HG03175 (cell line): ENCODE results near the gene FCMR.
A peak's percentile ranks its signal among the peaks of the same experiment; 100 is the strongest.
"Not testable (repeated sequence)": the region's sequence is repeated elsewhere in the genome, so short reads cannot be mapped to it uniquely, and the experiment has no call there.

Source experiments
- ATAC-seq: cut with Tn5 transposase; IDR thresholded peaks from one replicate; pipeline ENCODE4 v1.9.1; 2021; ENCODE audit warnings: mild to moderate bottlenecking, moderate library complexity; ENCODE audit not compliant: unreplicated experiment

Gene FCMR

GRCh38 chr1:206924592-206925105, 2.9 kb upstream of the FCMR start:
- ATAC-seq: peak; percentile 19

- not testable (repeated sequence) for ATAC-seq
Observed at GRCh38 chr1:206923961-206924557, 2.3 kb upstream of the FCMR start.

GRCh38 chr1:206923009-206923960, 1.5 kb upstream of the FCMR start:
- ATAC-seq: peak; percentile 55

GRCh38 chr1:206922524-206922923, 783 bp upstream of the FCMR start:
- no peak for ATAC-seq

GRCh38 chr1:206918076-206918475, 3.7 kb downstream of the FCMR start:
- ATAC-seq: no peak

- ATAC-seq: no peak
Observed at GRCh38 chr1:206916000-206916709, 5.6 kb downstream of the FCMR start.

- ATAC-seq: no peak
Observed at GRCh38 chr1:206915030-206915735, 6.6 kb downstream of the FCMR start.

- ATAC-seq: no peak
Observed at GRCh38 chr1:206913766-206914537, 7.8 kb downstream of the FCMR start.

- peak; percentile 55 for ATAC-seq
Observed at GRCh38 chr1:206912445-206913095, 9.2 kb downstream of the FCMR start.

GRCh38 chr1:206911064-206911663, 10.6 kb downstream of the FCMR start:
- peak; percentile 51 for ATAC-seq

- ATAC-seq: no peak
Observed at GRCh38 chr1:206909883-206910318, 11.8 kb downstream of the FCMR start.

- no peak for ATAC-seq
Observed at GRCh38 chr1:206909161-206909882, 12.4 kb downstream of the FCMR start.

- ATAC-seq: no peak
Observed at GRCh38 chr1:206908038-206908437, 13.7 kb downstream of the FCMR start.

GRCh38 chr1:206907304-206907991, 14.3 kb downstream of the FCMR start:
- no peak for ATAC-seq

GRCh38 chr1:206905295-206906164, 16.2 kb downstream of the FCMR start:
- peak; percentile 50 for ATAC-seq

GRCh38 chr1:206904423-206905142, 17.2 kb downstream of the FCMR start:
- ATAC-seq: no peak
